Measurements from ENCODE around the gene SLX4IP.

DNA sequence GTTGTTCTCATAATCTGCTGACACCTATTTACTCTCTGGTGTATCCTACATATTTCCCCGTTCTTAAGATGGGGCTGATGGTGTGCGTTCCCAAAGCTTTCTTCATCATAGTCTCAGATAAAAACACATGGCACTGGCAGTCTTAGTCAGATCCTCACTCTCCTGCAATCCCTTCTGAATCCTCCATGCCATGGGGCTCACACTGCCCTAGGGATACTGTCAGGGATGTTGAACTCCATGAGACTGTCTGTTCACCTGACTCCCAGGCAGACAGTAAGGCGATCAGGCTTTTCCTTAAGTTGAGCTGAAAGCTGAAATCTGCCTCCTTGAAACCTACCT lies 76.0 kb downstream of the SLX4IP start:
- TF ChIP-seq, protein P1, sequence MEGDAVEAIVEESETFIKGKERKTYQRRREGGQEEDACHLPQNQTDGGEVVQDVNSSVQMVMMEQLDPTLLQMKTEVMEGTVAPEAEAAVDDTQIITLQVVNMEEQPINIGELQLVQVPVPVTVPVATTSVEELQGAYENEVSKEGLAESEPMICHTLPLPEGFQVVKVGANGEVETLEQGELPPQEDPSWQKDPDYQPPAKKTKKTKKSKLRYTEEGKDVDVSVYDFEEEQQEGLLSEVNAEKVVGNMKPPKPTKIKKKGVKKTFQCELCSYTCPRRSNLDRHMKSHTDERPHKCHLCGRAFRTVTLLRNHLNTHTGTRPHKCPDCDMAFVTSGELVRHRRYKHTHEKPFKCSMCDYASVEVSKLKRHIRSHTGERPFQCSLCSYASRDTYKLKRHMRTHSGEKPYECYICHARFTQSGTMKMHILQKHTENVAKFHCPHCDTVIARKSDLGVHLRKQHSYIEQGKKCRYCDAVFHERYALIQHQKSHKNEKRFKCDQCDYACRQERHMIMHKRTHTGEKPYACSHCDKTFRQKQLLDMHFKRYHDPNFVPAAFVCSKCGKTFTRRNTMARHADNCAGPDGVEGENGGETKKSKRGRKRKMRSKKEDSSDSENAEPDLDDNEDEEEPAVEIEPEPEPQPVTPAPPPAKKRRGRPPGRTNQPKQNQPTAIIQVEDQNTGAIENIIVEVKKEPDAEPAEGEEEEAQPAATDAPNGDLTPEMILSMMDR (IDR thresholded peaks at IDR 0.05), result no peak
- TF ChIP-seq POLR2A (IDR thresholded peaks at IDR 0.05), result no peak

All from adrenal gland (tissue), 5 donors.